Pancreas (tissue), 10 donors: Measurements from ENCODE around the gene SUN1. TPM values are rescaled to one million over a fixed set of nuclear protein-coding genes. Genes with fewer than 3 reads are reported as not detected.

Source experiments
- ATAC-seq, 4 donors: fragments of 200-7000 bp; cut with Tn5 transposase; one replicate each; pipeline versions ENCODE4 v1.8.0 to v1.9.1; 2020; ENCODE audit warnings: mild to moderate bottlenecking in 4 of 4, moderate library complexity in 4 of 4
- DNase-seq, 6 donors: peaks; one replicate each; pipeline ENCODE4 v3.0.0-alpha.2; 2020
- FAIRE-seq: peaks from 2 replicates; lab custom pipeline; 2012; peaks lifted over from hg19 to GRCh38; lab: Jason Lieb, UNC
- H3K27ac ChIP-seq, 4 donors: fragments of 200-600 bp; sonication (generic); 1 replicate in 3 of 4; 2 replicates in 1 of 4; pipeline versions ENCODE4 v1.5.0 to v1.8.0; 2020
- H3K27me3 ChIP-seq, 4 donors: fragments of 200-600 bp; one replicate each; pipeline ENCODE4 v1.8.0; 2021
- H3K36me3 ChIP-seq, 3 donors: fragments of 200-600 bp; sonication (generic) in 1 of 3; one replicate each; pipeline versions ENCODE4 v1.5.0 to v1.8.0; 2020 to 2021
- H3K4me1 ChIP-seq, 3 donors: fragments of 200-600 bp; one replicate each; pipeline ENCODE4 v1.8.0; 2021
- H3K4me3 ChIP-seq, 4 donors: fragments of 200-600 bp; sonication (generic) in 2 of 4; one replicate each; pipeline versions ENCODE4 v1.5.0 to v1.8.0; 2020 to 2021
- H3K9me3 ChIP-seq, 4 donors: fragments of 200-600 bp; one replicate each; pipeline ENCODE4 v1.8.0; 2021
- WGBS, 2 donors: extraction: QIAGEN DNeasy Blood & Tissue Kit; methylation state at CpG; one replicate each; pipeline ENCODE4 v1.1.7; 2013; 5-methylcytosine and 5-hydroxymethylcytosine counted together
- intact Hi-C, 3 donors: fragments of 100-400 bp; cut with DNase I; formaldehyde crosslinking; loops; one replicate each; pipeline versions ENCODE4 v1.11.1 to v1.14.2; 2022
- polyA plus RNA-seq, 2 donors: library from polyadenylated mRNA; stranded (reverse); fragments of 200-250 nt; gene quantifications; one replicate each; pipeline ENCODE4 v1.2.3, GENCODE V29; 2013
- total RNA-seq, 6 donors: library from RNA; stranded (reverse); fragmentation: NEBNext Ultra II Directional in 4 of 6; extraction: Animal tissue kit (Norgen Biotek cat#: 25700) in 4 of 6; gene quantifications; one replicate each; pipeline versions ENCODE4 v1.2.1 to v1.2.4, GENCODE V29; 2021 to 2023
- TF ChIP-seq, protein P1 (sequence below), 4 donors: fragments of 200-600 bp; sonication (generic) in 3 of 4; IDR thresholded peaks; one replicate each; pipeline versions ENCODE4 v1.5.0 to v1.8.0; 2021; ENCODE audit warnings: antibody characterized with exemption in 4 of 4
- donor health status: healthy with polysubstance abuse.
- donor health status: DM: no; HTN: no; CAD: no; lungs with moderate emphysema.
- donor health status: DM: no; HTN: no; CAD: no.
- donor health status: control.
- donor health status: control.
- donor health status: Bipolar disorder and iron deficiency.
- donor health status: DM: yes; HTN: yes; CAD: no.
- donor health status: DM: no; HTN: no; CAD: no.
- donor health status: DM: no; HTN: no; CAD: no.
- donor health status: DM: yes; HTN: yes; CAD: no.

The SUN1 gene
- total and polyA plus RNA-seq, 8 donors: 42.6 to 93.2 (median 55.9) TPM

DNA sequence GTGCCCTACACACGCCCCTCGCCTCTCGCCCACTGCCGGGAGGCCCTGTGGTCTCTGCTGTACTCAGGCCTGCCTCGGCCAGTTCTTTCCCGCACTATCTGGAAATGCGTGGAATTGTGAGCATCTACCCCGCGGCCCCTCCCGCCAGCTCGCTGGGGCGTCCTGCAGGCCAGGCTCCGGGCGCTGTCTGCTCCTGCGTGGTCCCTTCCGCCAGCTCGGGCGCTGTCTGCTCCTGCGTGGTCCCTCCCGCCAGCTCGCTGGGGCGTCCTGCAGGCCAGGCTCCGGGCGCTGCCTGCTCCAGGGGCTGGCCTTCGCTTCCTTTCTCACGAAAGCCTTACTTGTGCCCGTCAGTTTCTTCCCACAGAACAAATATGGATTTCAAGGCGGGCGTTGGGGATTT lies 59.0 kb downstream of the SUN1 start:
- DNase-seq (peak in 2 of 6 donors; percentile 33 to 59), FAIRE-seq (no peak), ATAC-seq (no peak)
- peaks cover 0 to 66% (median 49%) of the 10 kb centered on the region in 3 donors for H3K36me3 ChIP-seq
- no peaks in the 10 kb centered on the region for H3K4me1 ChIP-seq
- 94 to 95% methylated on average over 29 of the region's 29 CpGs for WGBS, 2 donors
- H3K27me3 ChIP-seq: no peaks in the 10 kb centered on the region
- no peak overlapping the region for H3K4me3 ChIP-seq
- TF ChIP-seq, protein P1, sequence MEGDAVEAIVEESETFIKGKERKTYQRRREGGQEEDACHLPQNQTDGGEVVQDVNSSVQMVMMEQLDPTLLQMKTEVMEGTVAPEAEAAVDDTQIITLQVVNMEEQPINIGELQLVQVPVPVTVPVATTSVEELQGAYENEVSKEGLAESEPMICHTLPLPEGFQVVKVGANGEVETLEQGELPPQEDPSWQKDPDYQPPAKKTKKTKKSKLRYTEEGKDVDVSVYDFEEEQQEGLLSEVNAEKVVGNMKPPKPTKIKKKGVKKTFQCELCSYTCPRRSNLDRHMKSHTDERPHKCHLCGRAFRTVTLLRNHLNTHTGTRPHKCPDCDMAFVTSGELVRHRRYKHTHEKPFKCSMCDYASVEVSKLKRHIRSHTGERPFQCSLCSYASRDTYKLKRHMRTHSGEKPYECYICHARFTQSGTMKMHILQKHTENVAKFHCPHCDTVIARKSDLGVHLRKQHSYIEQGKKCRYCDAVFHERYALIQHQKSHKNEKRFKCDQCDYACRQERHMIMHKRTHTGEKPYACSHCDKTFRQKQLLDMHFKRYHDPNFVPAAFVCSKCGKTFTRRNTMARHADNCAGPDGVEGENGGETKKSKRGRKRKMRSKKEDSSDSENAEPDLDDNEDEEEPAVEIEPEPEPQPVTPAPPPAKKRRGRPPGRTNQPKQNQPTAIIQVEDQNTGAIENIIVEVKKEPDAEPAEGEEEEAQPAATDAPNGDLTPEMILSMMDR (IDR thresholded peaks at IDR 0.05): no peak
- H3K27ac ChIP-seq: no peak overlapping the region
- H3K9me3 ChIP-seq: no peaks in the 10 kb centered on the region
- intact Hi-C loops: no loop called here

DNA sequence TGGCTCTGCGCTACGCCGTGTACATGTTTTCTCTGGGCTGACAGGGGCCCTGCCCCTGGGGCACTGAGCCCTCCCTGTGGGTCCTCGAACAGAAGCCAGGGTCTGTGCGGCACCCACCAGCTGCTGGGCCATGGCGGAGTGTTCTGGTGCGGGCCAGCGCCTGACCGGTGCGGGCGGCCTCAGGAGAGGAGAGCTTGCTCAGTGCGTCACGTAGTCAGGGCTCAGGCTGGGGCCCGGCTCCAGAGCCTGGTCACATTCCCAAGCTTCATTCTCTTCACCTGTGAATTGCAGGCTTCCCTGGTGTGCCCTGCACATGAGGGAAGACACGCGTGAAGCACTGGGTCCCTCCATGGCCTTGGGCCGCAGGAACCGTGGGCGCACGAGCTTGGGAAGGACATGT lies 59.5 kb downstream of the SUN1 start:
- intact Hi-C loops: no loop called here
- 97 to 98% methylated on average over 20 of the region's 20 CpGs for WGBS, 2 donors
- FAIRE-seq (no peak), ATAC-seq (no peak), DNase-seq (peak in 1 of 6 donors; percentile 52)
- peaks cover 0 to 68% (median 49%) of the 10 kb centered on the region in 3 donors for H3K36me3 ChIP-seq
- no peak overlapping the region for H3K4me3 ChIP-seq
- H3K4me1 ChIP-seq: no peaks in the 10 kb centered on the region
- H3K27ac ChIP-seq: no peak overlapping the region
- no peaks in the 10 kb centered on the region for H3K9me3 ChIP-seq
- no peaks in the 10 kb centered on the region for H3K27me3 ChIP-seq
- TF ChIP-seq, protein P1 (IDR thresholded peaks at IDR 0.05): no peak

DNA sequence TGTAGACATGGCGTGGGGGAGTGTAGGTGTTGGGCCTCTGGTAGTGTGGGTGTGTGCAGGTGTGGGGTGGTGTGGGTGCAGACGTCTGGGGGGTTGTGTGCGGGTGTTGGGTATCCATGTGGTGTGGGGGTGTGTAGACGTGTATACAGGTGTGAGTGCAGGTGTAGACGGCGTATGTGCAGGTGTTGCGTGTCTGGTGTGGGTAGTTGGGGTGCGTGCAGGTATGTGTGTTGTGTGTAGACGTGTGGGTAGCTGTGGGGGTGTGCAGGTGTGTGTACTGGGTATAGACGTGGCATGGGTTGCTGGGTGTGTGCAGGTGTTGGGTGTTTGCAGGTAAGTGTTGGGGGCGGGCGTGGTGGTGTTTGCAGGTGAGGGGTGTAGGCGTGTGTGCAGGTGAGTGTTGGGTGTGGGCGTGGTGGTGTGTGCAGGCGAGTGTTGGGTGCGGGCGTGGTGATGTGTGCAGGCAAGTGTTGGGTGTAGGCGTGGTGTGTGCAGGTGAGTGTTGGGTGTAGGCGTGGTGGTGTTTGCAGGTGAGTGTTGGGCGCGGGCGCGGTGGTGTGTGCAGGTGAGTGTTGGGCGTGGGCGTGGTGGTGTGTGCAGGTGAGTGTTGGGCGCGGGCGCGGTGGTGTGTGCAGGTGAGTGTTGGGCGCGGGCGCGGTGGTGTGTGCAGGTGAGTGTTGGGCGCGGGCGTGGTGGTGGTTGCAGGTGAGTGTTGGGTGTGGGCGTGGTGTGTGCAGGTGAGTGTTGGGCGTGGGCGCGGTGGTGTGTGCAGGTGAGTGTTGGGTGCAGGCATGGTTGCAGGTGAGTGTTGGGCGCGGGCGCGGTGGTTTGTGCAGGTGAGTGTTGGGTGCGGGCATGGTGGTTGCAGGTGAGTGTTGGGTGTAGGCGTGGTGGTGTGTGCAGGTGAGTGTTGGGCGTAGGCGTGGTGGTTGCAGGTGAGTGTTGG lies 60.6 kb downstream of the SUN1 start:
- intact Hi-C loops: no loop called here
- H3K4me3 ChIP-seq: no peak overlapping the region
- FAIRE-seq (no peak), DNase-seq (peak in 1 of 6 donors; percentile 46), ATAC-seq (no peak)
- H3K4me1 ChIP-seq: no peaks in the 10 kb centered on the region
- 96 to 97% methylated on average over 44 to 48 of the region's 48 CpGs for WGBS, 2 donors
- TF ChIP-seq, protein P1 (IDR thresholded peaks at IDR 0.05): no peak
- H3K27ac ChIP-seq: no peak overlapping the region
- H3K9me3 ChIP-seq: no peaks in the 10 kb centered on the region
- no peaks in the 10 kb centered on the region for H3K27me3 ChIP-seq
- peaks cover 0 to 60% (median 40%) of the 10 kb centered on the region in 3 donors for H3K36me3 ChIP-seq

DNA sequence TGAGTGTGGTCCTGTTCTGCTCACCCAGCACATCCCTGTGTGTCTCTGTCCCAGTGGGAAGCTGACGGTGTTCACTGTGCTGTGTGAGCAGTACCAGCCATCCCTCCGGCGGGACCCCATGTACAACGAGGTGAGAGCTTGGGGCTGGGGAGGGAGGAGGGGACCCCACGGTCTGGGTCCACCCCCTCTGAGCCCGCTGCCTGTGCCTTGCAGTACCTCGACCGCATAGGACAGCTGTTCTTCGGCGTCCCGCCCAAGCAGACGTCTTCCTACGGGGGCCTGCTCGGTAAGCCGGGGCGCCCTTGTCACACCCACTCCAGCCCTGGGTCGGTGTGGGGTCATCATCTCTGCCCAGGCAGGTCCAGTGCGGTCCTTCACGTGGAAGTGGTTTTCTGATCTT lies 61.4 kb downstream of the SUN1 start:
- H3K27ac ChIP-seq: no peak overlapping the region
- no peaks in the 10 kb centered on the region for H3K4me1 ChIP-seq
- no peaks in the 10 kb centered on the region for H3K9me3 ChIP-seq
- ATAC-seq (no peak), DNase-seq (peak in 1 of 6 donors; percentile 64), FAIRE-seq (no peak)
- WGBS, 2 donors: 92 to 93% methylated on average over 19 of the region's 19 CpGs
- H3K27me3 ChIP-seq: no peaks in the 10 kb centered on the region
- TF ChIP-seq, protein P1 (IDR thresholded peaks at IDR 0.05): no peak
- peaks cover 0 to 52% (median 32%) of the 10 kb centered on the region in 3 donors for H3K36me3 ChIP-seq
- no peak overlapping the region for H3K4me3 ChIP-seq
- intact Hi-C loops: no loop called here
